Vagina (tissue), 2 donors: ENCODE measurements around the gene IPO8.

Source experiments
- POLR2A ChIP-seq, 2 donors: fragments of 450-650 bp; IDR thresholded peaks; one replicate each; pipeline ENCODE4 v1.6.1; 2017; ENCODE audit warnings: antibody characterized with exemption in 2 of 2, mild to moderate bottlenecking in 2 of 2, moderate library complexity in 2 of 2
- POLR2AphosphoS5 ChIP-seq, 2 donors: sonication (generic); formaldehyde crosslinking; IDR thresholded peaks; one replicate each; pipeline ENCODE4 v1.9.0; 2017; ENCODE audit warnings: antibody characterized with exemption in 2 of 2, mild to moderate bottlenecking in 2 of 2, low read depth in 1 of 2; ENCODE audit not compliant: insufficient read depth in 1 of 2

DNA sequence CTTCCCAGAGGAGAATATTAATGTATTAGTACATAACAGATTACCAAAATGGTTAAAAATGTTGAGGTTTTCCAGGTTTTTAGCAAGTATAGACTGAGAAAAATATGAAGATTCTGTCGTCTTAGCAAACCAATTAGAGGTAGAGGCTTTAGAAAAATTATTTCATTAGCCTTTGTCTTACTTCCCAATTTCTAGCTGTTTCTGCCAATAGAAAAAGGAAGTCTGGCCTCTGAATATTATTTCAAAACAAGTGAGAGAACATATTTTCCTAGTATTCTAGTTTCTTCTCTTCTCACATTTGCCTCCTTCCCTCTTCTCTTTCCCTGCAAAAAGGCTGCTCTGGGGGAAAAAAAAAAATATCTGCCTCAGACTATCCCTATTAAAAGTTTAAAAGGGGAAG is 16.4 kb downstream of the IPO8 start:
- TF ChIP-seq POLR2A (IDR thresholded peaks at IDR 0.05) = no peak
- TF ChIP-seq POLR2AphosphoS5 (IDR thresholded peaks at IDR 0.05; ENCODE audit: insufficient read depth in 1 of 2, low read depth in 1 of 2) = no peak
